A549 (cell line): Measurements from ENCODE around the gene IFIT1. TPM values are rescaled to one million over a fixed set of nuclear protein-coding genes. Genes with fewer than 3 reads are reported as not detected.

Experiments
- ATAC-seq, 2 experiments: fragments of 200-7000 bp in 1 of 2; fragments of >200 bp in 1 of 2; cut with Nextera tagmentation in 1 of 2; cut with Tn5 transposase in 1 of 2; 3 replicates each; pipeline versions ENCODE4 v1.8.0 to v1.9.1; 2018 to 2020; ENCODE audit warnings: mild to moderate bottlenecking in 1 of 2, moderate library complexity in 1 of 2
- CTCF ChIA-PET: fragments of 300-600 bp; sonication (Branson Sonifier 250); formaldehyde crosslinking; extraction: SDS; loops from one replicate; lab custom pipeline; 2021; ENCODE audit warnings: antibody characterized with exemption, inconsistent platforms; lab: Yijun Ruan, JAX
- POLR2A ChIA-PET: fragments of 350-600 bp; formaldehyde crosslinking; extraction: SDS; loops from one replicate; lab custom pipeline; 2021; ENCODE audit warnings: antibody characterized with exemption, inconsistent platforms; lab: Yijun Ruan, JAX
- DNase-seq, 2 experiments: peaks; one replicate each; pipeline versions ENCODE4 v3.0.0 to v3.0.0-alpha.2; 2011 to 2016; ENCODE audit warnings: low read depth in 1 of 2, low spot score in 1 of 2
- FAIRE-seq: peaks from 2 replicates; lab custom pipeline; 2011; peaks lifted over from hg19 to GRCh38; lab: Jason Lieb, UNC
- H3K27ac ChIP-seq, 2 experiments: fragments of >200 bp; sonication (Bioruptor Twin); formaldehyde crosslinking; 3 replicates each; pipeline ENCODE4 v1.5.1; 2016 to 2017
- H3K4me1 ChIP-seq: fragments of >200 bp; sonication (Bioruptor Twin); formaldehyde crosslinking; 3 replicates; pipeline ENCODE4 v1.6.1; 2016
- H3K4me2 ChIP-seq: fragments of >200 bp; sonication (Bioruptor Twin); formaldehyde crosslinking; 3 replicates; pipeline ENCODE4 v1.6.1; 2016
- H3K4me3 ChIP-seq: fragments of >200 bp; sonication (Bioruptor Twin); formaldehyde crosslinking; 3 replicates; pipeline ENCODE4 v1.5.1; 2016
- H3K9me3 ChIP-seq: fragments of >200 bp; sonication (Bioruptor Twin); formaldehyde crosslinking; 3 replicates; pipeline ENCODE4 v1.6.1; 2016
- BHLHE40 ChIP-seq: IDR thresholded peaks from 2 replicates; pipeline ENCODE4 v1.6.1; 2012; ENCODE audit warnings: low read depth, low read length, inconsistent platforms
- E2F6 ChIP-seq: IDR thresholded peaks from 2 replicates; pipeline ENCODE4 v1.6.1; 2012; ENCODE audit warnings: low read depth, borderline replicate concordance
- ELK1 ChIP-seq: fragments of 150-350 bp; IDR thresholded peaks from 2 replicates; pipeline ENCODE4 v1.6.1; 2014; ENCODE audit warnings: low read depth, mild to moderate bottlenecking, low read length
- EP300 ChIP-seq, 2 experiments: fragments of >200 bp; sonication (Bioruptor Twin); formaldehyde crosslinking; IDR thresholded peaks; 2 replicates in 1 of 2; 3 replicates in 1 of 2; pipeline ENCODE4 v1.6.1; 2016 to 2017
- ESRRA ChIP-seq: fragments of 150-350 bp; IDR thresholded peaks from 2 replicates; pipeline ENCODE4 v1.6.1; 2014; ENCODE audit warnings: mild to moderate bottlenecking, low read length, borderline replicate concordance
- HMGXB4 ChIP-seq: fragments of 250-450 bp; sonication (Bioruptor Pico); IDR thresholded peaks from 2 replicates; pipeline ENCODE4 v1.5.0; 2021; ENCODE audit warnings: mild to moderate bottlenecking, moderate library complexity, borderline replicate concordance
- HOXA7 ChIP-seq: fragments of 250-450 bp; sonication (Bioruptor Pico); IDR thresholded peaks from 2 replicates; pipeline ENCODE4 v1.5.0; 2020; ENCODE audit warnings: mild to moderate bottlenecking, moderate library complexity
- HOXB13 ChIP-seq: fragments of 250-450 bp; sonication (Bioruptor Pico); IDR thresholded peaks from 2 replicates; pipeline ENCODE4 v1.5.0; 2020; ENCODE audit warnings: low read depth, mild to moderate bottlenecking, moderate library complexity
- JUN ChIP-seq, 2 experiments: fragments of >200 bp; sonication (Bioruptor Twin); formaldehyde crosslinking; IDR thresholded peaks; 2 replicates in 1 of 2; 3 replicates in 1 of 2; pipeline ENCODE4 v1.6.1; 2016 to 2017
- JUNB ChIP-seq: fragments of >200 bp; sonication (Bioruptor Twin); formaldehyde crosslinking; IDR thresholded peaks from 2 replicates; pipeline ENCODE4 v1.6.1; 2016
- MAX ChIP-seq: IDR thresholded peaks from 2 replicates; pipeline ENCODE4 v1.6.1; 2012
- MAZ ChIP-seq: fragments of 150-350 bp; IDR thresholded peaks from 2 replicates; pipeline ENCODE4 v1.6.1; 2014; ENCODE audit warnings: antibody characterized with exemption, low read depth, low read length, borderline replicate concordance
- MYC ChIP-seq: IDR thresholded peaks from 2 replicates; pipeline ENCODE4 v1.6.1; 2012; ENCODE audit warnings: mild to moderate bottlenecking, inconsistent platforms, low read length, improper control_type of control experiment, borderline replicate concordance
- RFX5 ChIP-seq: fragments of 450-650 bp; IDR thresholded peaks from 2 replicates; pipeline ENCODE4 v1.7.1; 2014; ENCODE audit warnings: antibody characterized with exemption, mild to moderate bottlenecking, moderate library complexity
- SREBF2 ChIP-seq: fragments of 450-650 bp; IDR thresholded peaks from 2 replicates; pipeline ENCODE4 v1.6.1; 2014; ENCODE audit warnings: mild to moderate bottlenecking, moderate library complexity
- TFCP2L1 ChIP-seq: fragments of 250-450 bp; sonication (Bioruptor Pico); IDR thresholded peaks from 2 replicates; pipeline ENCODE4 v1.5.0; 2021; ENCODE audit warnings: mild to moderate bottlenecking
- TP53 ChIP-seq: fragments of 250-450 bp; sonication (Bioruptor Pico); IDR thresholded peaks from 2 replicates; pipeline ENCODE4 v1.5.0; 2021; ENCODE audit warnings: mild to moderate bottlenecking, moderate library complexity
- USF2 ChIP-seq: fragments of 450-650 bp; IDR thresholded peaks from 2 replicates; pipeline ENCODE4 v1.6.1; 2014; ENCODE audit warnings: antibody characterized with exemption
- ZC3H11A ChIP-seq: fragments of 450-650 bp; IDR thresholded peaks from 2 replicates; pipeline ENCODE4 v1.6.1; 2014; ENCODE audit warnings: antibody characterized with exemption, mild to moderate bottlenecking
- ZFP36 ChIP-seq: fragments of 450-650 bp; IDR thresholded peaks from 2 replicates; pipeline ENCODE4 v1.6.1; 2014; ENCODE audit warnings: borderline replicate concordance; ENCODE audit not compliant: partially characterized antibody
- WGBS: methylation state at CpG from one replicate; pipeline ENCODE4 v1.1.6; 2017; ENCODE audit errors: missing lambda C conversion rate; 5-methylcytosine and 5-hydroxymethylcytosine counted together
- polyA plus RNA-seq, 4 experiments: library from polyadenylated mRNA; depleted of rRNA in 3 of 4; stranded (reverse); fragments of >200 nt; fragmentation: RNase III in 1 of 4; extraction: RNeasy Plus Mini Kit Qiagen cat#74134 plus additional on column Dnase treatment in 1 of 4; gene quantifications; 2 replicates in 3 of 4; 3 replicates in 1 of 4; pipeline ENCODE4 v1.2.3, GENCODE V29; 2011 to 2017

Gene IFIT1
- polyA plus RNA-seq, 2 of the 4 experiments (the other 2 are of a cell fraction) = 2.5 to 2.8 TPM

GRCh38 chr10:89363729-89364442 lies 28.5 kb upstream of the IFIT1 start:
- H3K9me3 ChIP-seq = no peaks in the 10 kb centered on the region
- FAIRE-seq (no peak), DNase-seq (no peak), ATAC-seq (no peak)
- CTCF ChIA-PET = interaction anchor here (0.8 to 1.8 kb wide), 6 partner anchors 14 to 198 kb away, joined by 3 to 4 read pairs (median 3); partner anchors contain the start of gene IFIT1B
- H3K4me3 ChIP-seq = no peak overlapping the region
- H3K4me1 ChIP-seq = no peaks in the 10 kb centered on the region
- POLR2A ChIA-PET = no interaction called here
- H3K4me2 ChIP-seq = no peak overlapping the region
- 70% methylated on average over 6 of the region's 6 CpGs for WGBS
- TF ChIP-seq MAZ (no peak), ZC3H11A (no peak), ESRRA (no peak), ZFP36 (no peak), E2F6 (no peak), USF2 (no peak)
- no peak overlapping the region for H3K27ac ChIP-seq

GRCh38 chr10:89364531-89364930 lies 27.9 kb upstream of the IFIT1 start:
- no peak for ATAC-seq
- TF ChIP-seq BHLHE40 (no peak), MAX (no peak), HMGXB4 (CRISPR knock-in tag) (no peak), JUN (IDR thresholded peaks at IDR 0.05) (no peak), MYC (no peak), TP53 (CRISPR knock-in tag) (no peak), RFX5 (no peak), ELK1 (no peak), SREBF2 (no peak), EP300 (IDR thresholded peaks at IDR 0.05) (no peak), MAZ (no peak), HOXA7 (CRISPR knock-in tag) (no peak), HOXB13 (CRISPR knock-in tag) (no peak), JUNB (no peak), TFCP2L1 (CRISPR knock-in tag) (no peak)
- no peak overlapping the region for H3K4me3 ChIP-seq
- no peak for DNase-seq
- H3K4me2 ChIP-seq = no peak overlapping the region
- no peaks in the 10 kb centered on the region for H3K9me3 ChIP-seq
- no peak for FAIRE-seq
- 68% methylated on average over 1 of the region's 1 CpG for WGBS
- CTCF ChIA-PET = interaction anchor here (0.8 to 1.8 kb wide), 6 partner anchors 13 to 198 kb away, joined by 3 to 4 read pairs (median 3); partner anchors contain the start of gene IFIT1B
- no peaks in the 10 kb centered on the region for H3K4me1 ChIP-seq
- POLR2A ChIA-PET = no interaction called here
- H3K27ac ChIP-seq = no peak overlapping the region
